Measurements from ENCODE around the gene FAM180A.

FAM180A gene

DNA sequence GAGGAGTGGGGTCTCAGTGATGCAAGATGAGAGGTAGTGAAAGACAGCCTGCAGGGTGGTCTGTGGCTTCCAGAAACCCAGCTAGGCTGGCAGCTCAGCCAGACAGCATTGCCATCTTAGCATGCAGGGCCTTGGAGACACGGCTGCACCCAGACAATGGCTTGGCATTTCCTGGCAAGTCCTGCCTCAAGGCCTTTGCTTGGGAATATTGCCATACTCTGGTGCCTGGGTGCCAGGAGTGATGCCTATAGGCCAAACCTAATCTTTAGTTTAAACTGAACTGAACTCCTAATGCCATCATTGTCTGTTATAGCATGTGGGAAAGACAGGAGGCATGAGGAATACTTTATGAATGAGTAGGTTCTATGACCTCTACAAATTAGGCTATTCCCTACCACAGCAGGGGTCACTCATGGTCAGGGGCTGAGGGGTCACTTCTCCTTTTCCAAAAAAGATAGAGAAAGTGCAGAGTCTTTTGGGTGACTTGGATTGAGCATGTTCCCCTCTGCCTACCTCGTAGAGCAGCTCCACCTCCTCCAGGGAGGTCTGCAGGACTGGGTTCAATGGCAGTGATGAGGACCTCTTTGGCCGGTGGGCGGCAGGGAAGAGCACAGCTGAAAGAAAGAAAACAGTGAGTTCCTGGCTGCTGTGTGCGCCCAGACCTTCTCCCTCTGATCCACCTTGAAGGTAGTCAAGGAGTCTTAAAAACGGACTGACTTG, 11.9 kb downstream of the FAM180A start:
- Mint-ChIP-seq H3K27me3 (ENCODE audit: low read depth) (no peaks in the 10 kb centered on the region), H3K36me3 (ENCODE audit: low read depth) (no peaks in the 10 kb centered on the region), H3K9me3 (no peaks in the 10 kb centered on the region), H3K4me1 (ENCODE audit: low read depth) (no peaks in the 10 kb centered on the region), H3K4me3 (no peak overlapping the region), H3K27ac (no peak overlapping the region)

DNA sequence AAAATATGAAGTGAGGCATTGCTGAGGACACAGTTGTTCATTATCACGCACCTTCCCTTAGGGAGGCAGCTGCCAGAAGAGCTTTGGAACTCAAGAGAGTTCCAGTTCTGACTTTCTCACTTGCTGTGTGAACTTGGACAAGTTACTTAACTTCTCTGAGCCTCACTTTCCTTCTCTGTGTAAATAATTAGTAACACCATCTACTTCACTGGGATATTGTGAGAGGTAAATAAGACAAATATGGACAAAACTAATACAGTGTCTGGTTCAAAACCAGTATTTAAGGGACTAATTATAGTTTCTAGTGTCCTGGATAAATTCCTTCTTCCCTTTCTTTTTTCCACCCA, 14.3 kb downstream of the FAM180A start:
- Mint-ChIP-seq H3K4me1 (ENCODE audit: low read depth) (no peaks in the 10 kb centered on the region), H3K4me3 (no peak overlapping the region), H3K9me3 (no peaks in the 10 kb centered on the region), H3K27ac (no peak overlapping the region), H3K36me3 (ENCODE audit: low read depth) (no peaks in the 10 kb centered on the region), H3K27me3 (ENCODE audit: low read depth) (no peaks in the 10 kb centered on the region)

DNA sequence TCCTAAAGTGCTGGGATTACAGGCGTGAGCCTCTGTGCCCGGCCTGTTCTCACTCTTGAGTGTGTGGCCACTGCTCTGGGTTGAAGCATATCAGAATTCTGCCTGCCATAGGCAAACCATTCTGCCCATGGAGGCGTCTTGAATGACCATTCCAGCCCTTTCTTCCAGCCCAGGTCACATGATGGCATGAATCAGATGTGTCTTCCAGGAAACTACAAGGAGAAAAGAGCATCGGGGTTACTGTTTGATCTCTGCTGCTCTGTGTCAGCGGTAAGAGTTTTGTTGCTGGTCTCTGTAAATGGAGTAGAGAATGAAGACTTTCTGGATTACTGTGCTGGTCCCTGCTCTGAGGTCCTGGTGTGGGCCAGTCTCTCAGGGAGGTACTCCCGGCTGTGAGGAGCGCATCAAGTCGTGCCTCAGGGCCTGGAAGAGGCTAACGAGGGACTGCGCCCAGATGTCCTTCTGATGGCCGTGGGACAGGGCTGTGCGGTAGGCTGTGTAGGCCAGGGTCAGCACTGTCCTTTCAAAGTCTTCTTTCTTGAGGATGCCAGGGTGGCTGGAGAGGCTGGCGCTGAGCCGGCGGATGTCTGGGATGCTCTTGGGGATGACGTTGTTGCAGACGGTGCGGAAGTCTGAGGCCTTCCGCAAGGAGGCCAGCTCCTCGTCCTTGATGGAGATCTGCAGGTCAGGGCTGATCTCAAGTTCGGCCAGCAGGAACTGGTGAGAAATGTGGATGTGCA, 14.8 kb downstream of the FAM180A start:
- H3K36me3 Mint-ChIP-seq (ENCODE audit: low read depth): no peaks in the 10 kb centered on the region
- no peaks in the 10 kb centered on the region for H3K9me3 Mint-ChIP-seq
- no peaks in the 10 kb centered on the region for H3K27me3 Mint-ChIP-seq (ENCODE audit: low read depth)
- no peak overlapping the region for H3K27ac Mint-ChIP-seq
- H3K4me3 Mint-ChIP-seq: no peak overlapping the region
- H3K4me1 Mint-ChIP-seq (ENCODE audit: low read depth): no peaks in the 10 kb centered on the region

DNA sequence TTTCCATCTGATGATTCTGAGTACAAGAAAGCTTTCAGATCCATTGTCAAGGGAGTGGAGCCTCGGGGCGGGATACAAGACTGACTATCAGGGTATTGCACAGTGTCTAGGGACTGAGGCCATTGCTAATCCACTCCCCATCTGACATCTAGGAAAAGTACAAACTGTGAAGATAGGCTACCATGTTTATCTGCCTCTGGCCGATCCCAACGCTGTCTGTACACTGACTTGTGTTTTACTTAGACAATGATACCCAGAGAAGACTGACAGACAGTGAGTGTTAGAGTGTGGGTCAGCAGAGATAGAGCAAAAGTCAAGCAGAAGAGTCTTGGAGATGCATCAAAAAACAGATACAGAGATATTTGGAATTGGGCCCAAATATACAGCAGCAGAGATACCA, 17.5 kb downstream of the FAM180A start:
- H3K36me3 Mint-ChIP-seq (ENCODE audit: low read depth): no peaks in the 10 kb centered on the region
- H3K4me1 Mint-ChIP-seq (ENCODE audit: low read depth): no peaks in the 10 kb centered on the region
- H3K4me3 Mint-ChIP-seq: no peak overlapping the region

GRCh38 chr7:135729230-135729629, 19.4 kb downstream of the FAM180A start:
- Mint-ChIP-seq H3K4me1 (ENCODE audit: low read depth) (no peaks in the 10 kb centered on the region), H3K36me3 (ENCODE audit: low read depth) (no peaks in the 10 kb centered on the region), H3K4me3 (no peak overlapping the region), H3K27me3 (ENCODE audit: low read depth) (no peaks in the 10 kb centered on the region), H3K9me3 (no peaks in the 10 kb centered on the region), H3K27ac (no peak overlapping the region)

More for the DNA sequence above, 17.5 kb downstream of the FAM180A start:
- no peaks in the 10 kb centered on the region for H3K27me3 Mint-ChIP-seq (ENCODE audit: low read depth)
- H3K27ac Mint-ChIP-seq: no peak overlapping the region
- no peaks in the 10 kb centered on the region for H3K9me3 Mint-ChIP-seq

DNA sequence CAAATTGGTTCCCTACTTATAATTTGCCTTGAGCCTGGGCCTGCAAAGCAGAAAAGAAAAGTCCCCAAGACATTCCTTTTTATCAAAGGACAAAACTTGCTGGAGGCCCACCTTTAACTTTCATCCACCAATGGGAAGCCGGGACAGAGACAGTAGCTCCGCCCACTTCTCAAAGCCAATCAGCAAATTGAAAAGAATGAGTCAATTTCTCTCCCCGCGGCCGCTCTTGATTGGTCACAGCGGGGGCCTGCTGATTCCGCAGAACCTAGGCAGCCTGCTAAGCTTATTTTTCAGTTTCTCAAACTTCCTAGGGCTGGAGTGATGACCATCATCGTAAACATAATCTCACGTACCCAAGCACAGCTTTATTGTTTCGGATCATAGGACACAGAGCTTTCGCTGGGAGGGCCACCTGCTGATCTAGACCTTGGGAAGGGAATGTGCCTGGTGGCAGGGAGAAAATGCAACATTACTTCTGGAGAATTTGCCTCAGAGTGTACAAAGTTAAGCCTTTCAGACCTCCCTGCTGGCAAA, 20.4 kb downstream of the FAM180A start, which contains the start of gene SLC13A4:
Gene SLC13A4, minus strand, starts transcription at position 51 of the 534 bp plus-strand sequence. CDS start 690 bp downstream, outside the sequence.
- no peaks in the 10 kb centered on the region for H3K27me3 Mint-ChIP-seq (ENCODE audit: low read depth)
- no peak within 1 kb of the TSS for H3K4me3 Mint-ChIP-seq
- no peaks in the 10 kb centered on the region for H3K4me1 Mint-ChIP-seq (ENCODE audit: low read depth)
- H3K36me3 Mint-ChIP-seq (ENCODE audit: low read depth): no peaks in the 10 kb centered on the region
- no peaks in the 10 kb centered on the region for H3K9me3 Mint-ChIP-seq
- no peak within 1 kb of the TSS for H3K27ac Mint-ChIP-seq

- no peaks in the 10 kb centered on the region for H3K27me3 Mint-ChIP-seq (ENCODE audit: low read depth)
- H3K9me3 Mint-ChIP-seq: no peaks in the 10 kb centered on the region
- no peaks in the 10 kb centered on the region for H3K36me3 Mint-ChIP-seq (ENCODE audit: low read depth)
- no peak overlapping the region for H3K4me3 Mint-ChIP-seq
- no peak overlapping the region for H3K27ac Mint-ChIP-seq
- H3K4me1 Mint-ChIP-seq (ENCODE audit: low read depth): no peaks in the 10 kb centered on the region
Observed at GRCh38 chr7:135726911-135727673, 21.5 kb downstream of the FAM180A start.

- H3K36me3 Mint-ChIP-seq (ENCODE audit: low read depth): no peaks in the 10 kb centered on the region
- H3K4me3 Mint-ChIP-seq: no peak overlapping the region
- H3K4me1 Mint-ChIP-seq (ENCODE audit: low read depth): no peaks in the 10 kb centered on the region
- peaks cover 3% of the 10 kb centered on the region for H3K27me3 Mint-ChIP-seq (ENCODE audit: low read depth)
- H3K9me3 Mint-ChIP-seq: no peaks in the 10 kb centered on the region
- H3K27ac Mint-ChIP-seq: no peak overlapping the region
Observed at GRCh38 chr7:135726276-135726788, 22.3 kb downstream of the FAM180A start.

DNA sequence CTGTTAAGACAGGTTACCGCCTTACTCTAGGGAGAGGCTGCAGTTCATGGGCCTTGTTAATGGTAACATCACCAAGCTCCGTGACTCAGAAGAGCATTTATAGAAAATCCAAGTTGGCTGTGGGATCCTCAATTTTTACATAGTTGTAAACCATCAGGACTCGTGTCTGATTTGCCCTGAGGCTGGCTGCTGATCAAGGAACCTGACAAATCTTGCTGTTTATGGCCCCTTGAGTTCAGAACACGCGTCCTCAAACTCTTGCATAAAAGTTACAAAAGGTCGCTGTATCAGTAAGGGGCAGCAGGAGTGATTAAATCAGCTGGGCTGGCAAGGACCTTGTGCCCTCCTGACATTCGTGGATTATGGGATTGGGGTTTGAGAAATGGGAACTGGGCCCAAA, 25.2 kb downstream of the FAM180A start:
- no peaks in the 10 kb centered on the region for H3K9me3 Mint-ChIP-seq
- H3K27ac Mint-ChIP-seq: no peak overlapping the region
- H3K4me1 Mint-ChIP-seq (ENCODE audit: low read depth): no peaks in the 10 kb centered on the region
- no peaks in the 10 kb centered on the region for H3K36me3 Mint-ChIP-seq (ENCODE audit: low read depth)
- peaks cover 17% of the 10 kb centered on the region for H3K27me3 Mint-ChIP-seq (ENCODE audit: low read depth)
- no peak overlapping the region for H3K4me3 Mint-ChIP-seq

GRCh38 chr7:135721198-135721820, 27.3 kb downstream of the FAM180A start:
- Mint-ChIP-seq H3K9me3 (no peaks in the 10 kb centered on the region), H3K27ac (no peak overlapping the region), H3K27me3 (ENCODE audit: low read depth) (peaks cover 17% of the 10 kb centered on the region), H3K4me1 (ENCODE audit: low read depth) (no peaks in the 10 kb centered on the region), H3K4me3 (no peak overlapping the region), H3K36me3 (ENCODE audit: low read depth) (no peaks in the 10 kb centered on the region)

GRCh38 chr7:135719688-135720087, 28.9 kb downstream of the FAM180A start:
- Mint-ChIP-seq H3K36me3 (ENCODE audit: low read depth) (no peaks in the 10 kb centered on the region), H3K4me1 (ENCODE audit: low read depth) (no peaks in the 10 kb centered on the region)

GRCh38 chr7:135718794-135719437, 29.7 kb downstream of the FAM180A start:
- Mint-ChIP-seq H3K27ac (no peak overlapping the region), H3K27me3 (ENCODE audit: low read depth) (peaks cover 17% of the 10 kb centered on the region), H3K9me3 (no peaks in the 10 kb centered on the region), H3K4me1 (ENCODE audit: low read depth) (no peaks in the 10 kb centered on the region), H3K4me3 (no peak overlapping the region), H3K36me3 (ENCODE audit: low read depth) (no peaks in the 10 kb centered on the region)

More at GRCh38 chr7:135719688-135720087, 28.9 kb downstream of the FAM180A start:
- no peak overlapping the region for H3K4me3 Mint-ChIP-seq
- H3K27me3 Mint-ChIP-seq (ENCODE audit: low read depth): peaks cover 17% of the 10 kb centered on the region
- no peaks in the 10 kb centered on the region for H3K9me3 Mint-ChIP-seq
- H3K27ac Mint-ChIP-seq: no peak overlapping the region

- no peak overlapping the region for H3K4me3 Mint-ChIP-seq
- no peaks in the 10 kb centered on the region for H3K36me3 Mint-ChIP-seq (ENCODE audit: low read depth)
- H3K9me3 Mint-ChIP-seq: no peaks in the 10 kb centered on the region
- peaks cover 17% of the 10 kb centered on the region for H3K27me3 Mint-ChIP-seq (ENCODE audit: low read depth)
- no peaks in the 10 kb centered on the region for H3K4me1 Mint-ChIP-seq (ENCODE audit: low read depth)
- no peak overlapping the region for H3K27ac Mint-ChIP-seq
Observed at GRCh38 chr7:135718219-135718618, 30.4 kb downstream of the FAM180A start.

GRCh38 chr7:135717693-135718092, 30.9 kb downstream of the FAM180A start:
- no peak overlapping the region for H3K27ac Mint-ChIP-seq
- no peaks in the 10 kb centered on the region for H3K4me1 Mint-ChIP-seq (ENCODE audit: low read depth)
- no peaks in the 10 kb centered on the region for H3K36me3 Mint-ChIP-seq (ENCODE audit: low read depth)
- no peaks in the 10 kb centered on the region for H3K9me3 Mint-ChIP-seq
- H3K27me3 Mint-ChIP-seq (ENCODE audit: low read depth): peaks cover 17% of the 10 kb centered on the region
- H3K4me3 Mint-ChIP-seq: no peak overlapping the region

Measured in T-helper 1 cell treated with Interleukin-12 subunit alpha and Interleukin-12 subunit beta and Interleukin-4 antibody, amounts not matched to agents 30 μg/mL and 1 μg/mL, for 36 hours (primary cell).